GM19099 (cell line): ENCODE measurements around the gene EIF2B2.

ENCODE experiments used
- POLR2A ChIP-seq: IDR thresholded peaks from 3 replicates; pipeline ENCODE4 v1.6.1; 2011; ENCODE audit warnings: low read depth; ENCODE audit not compliant: insufficient read length; ENCODE audit errors: extremely low read depth

EIF2B2 gene

DNA sequence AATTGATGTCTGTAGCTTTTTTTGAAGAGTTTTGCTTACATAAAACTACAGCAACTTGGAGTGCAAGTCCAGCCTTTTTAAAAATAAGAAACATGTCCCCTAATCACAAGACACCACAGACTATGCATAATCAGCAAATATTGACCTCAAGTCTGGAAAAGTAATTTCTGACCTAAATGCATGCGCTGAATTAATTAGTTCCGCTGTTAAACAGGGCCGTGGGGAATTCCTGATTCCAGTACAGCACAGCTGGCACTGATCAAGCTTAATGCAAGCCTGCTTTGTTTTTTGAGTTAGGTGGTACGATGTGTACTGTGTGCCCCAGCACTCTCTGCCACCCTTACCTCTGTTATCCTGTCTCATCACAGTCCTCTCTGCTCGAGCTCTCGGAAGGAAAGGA, 39.3 kb downstream of the EIF2B2 start:
- TF ChIP-seq POLR2A = no peak

DNA sequence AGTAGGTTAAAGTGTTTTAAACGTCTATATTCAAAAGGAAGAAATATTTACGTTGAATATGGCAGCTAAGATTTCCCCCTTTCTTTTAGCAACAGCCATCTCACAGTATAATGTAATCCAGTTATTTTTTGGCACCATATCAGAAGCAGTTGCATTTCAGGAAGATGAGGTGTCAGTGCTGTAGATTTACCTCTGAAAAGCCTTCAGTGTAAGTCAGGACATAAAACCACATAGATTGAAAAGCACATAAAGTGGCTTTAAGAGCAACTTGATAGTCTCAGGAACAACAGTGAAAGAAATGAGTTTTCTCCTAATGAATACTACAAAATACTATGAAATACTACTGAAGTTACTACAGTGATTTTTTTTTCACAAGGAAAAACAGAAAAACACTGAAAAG, 41.6 kb downstream of the EIF2B2 start:
- no peak for TF ChIP-seq POLR2A

DNA sequence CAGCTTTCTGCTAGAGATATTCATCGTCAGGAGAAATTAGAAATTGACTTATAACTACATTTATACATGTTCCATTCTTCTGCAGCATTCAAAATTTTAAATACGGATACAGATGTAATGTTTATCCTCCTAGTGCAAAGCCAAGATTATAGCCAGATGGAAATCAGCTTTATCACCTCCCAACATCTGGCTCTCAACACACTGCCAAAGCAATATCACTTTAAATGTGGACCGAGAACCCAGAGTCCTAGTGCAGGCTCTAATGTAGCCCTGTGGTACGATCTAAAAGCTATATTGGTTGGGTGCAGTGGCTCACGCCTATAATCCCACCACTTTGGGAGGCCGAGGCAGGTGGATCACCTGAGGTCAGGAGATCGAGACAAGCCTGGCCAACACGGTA, 42.0 kb downstream of the EIF2B2 start:
- TF ChIP-seq POLR2A = no peak

DNA sequence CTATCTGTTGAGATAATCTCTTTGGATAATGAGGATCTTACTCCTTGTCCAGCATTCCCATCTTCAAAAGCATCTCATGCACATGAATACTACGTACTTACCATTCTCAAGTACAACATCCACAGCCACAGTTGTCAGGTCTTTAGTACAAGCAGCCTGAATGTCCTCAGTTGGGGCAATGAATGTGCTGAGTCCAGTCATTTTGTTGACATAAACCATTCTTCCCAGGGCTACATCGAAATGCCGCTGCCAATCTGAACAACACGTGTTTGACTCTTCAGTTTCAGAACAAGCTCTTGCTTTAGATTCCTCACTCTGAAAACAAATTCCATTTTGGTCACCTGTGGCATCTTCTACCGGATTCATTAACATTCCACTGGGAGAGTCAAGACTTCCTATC, 43.6 kb downstream of the EIF2B2 start:
- TF ChIP-seq POLR2A = no peak

DNA sequence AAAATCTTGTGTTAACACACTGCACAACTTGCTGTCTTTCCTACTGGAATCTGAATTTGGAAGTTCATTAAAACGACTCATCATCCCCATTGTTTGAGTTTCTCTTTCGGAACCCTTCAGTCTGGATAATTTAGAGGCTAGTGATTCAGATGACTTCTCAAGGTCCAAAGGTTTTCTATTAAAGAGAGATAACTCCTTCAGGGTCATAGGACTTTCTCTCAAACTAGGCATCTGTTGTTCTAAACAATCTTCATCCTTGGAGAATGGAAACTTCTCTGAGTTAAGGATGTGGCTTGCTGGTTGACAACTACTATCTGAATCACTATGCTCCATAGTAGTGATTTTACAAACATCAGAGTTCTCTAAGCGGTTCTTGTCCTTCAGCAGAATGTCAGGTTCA, 44.2 kb downstream of the EIF2B2 start:
- no peak for TF ChIP-seq POLR2A

DNA sequence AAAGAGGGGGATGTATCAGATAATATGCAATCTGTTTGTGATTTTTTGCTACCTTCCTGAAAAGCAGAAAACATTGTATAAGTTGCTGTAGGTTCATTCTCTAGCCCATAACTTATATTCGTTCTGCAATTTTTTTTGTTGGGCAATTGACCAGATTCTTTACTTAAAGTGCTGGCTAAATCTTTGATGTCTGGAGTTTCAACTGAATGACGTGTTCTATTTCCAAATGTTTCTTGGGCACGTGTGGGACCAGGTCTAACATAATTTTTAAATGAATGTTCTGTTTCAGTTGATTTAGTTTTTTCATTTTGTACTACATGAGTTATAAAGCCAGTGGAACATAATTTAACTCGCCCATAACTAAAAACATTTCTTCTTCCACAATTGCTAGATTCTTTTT, 44.8 kb downstream of the EIF2B2 start:
- no peak for TF ChIP-seq POLR2A

DNA sequence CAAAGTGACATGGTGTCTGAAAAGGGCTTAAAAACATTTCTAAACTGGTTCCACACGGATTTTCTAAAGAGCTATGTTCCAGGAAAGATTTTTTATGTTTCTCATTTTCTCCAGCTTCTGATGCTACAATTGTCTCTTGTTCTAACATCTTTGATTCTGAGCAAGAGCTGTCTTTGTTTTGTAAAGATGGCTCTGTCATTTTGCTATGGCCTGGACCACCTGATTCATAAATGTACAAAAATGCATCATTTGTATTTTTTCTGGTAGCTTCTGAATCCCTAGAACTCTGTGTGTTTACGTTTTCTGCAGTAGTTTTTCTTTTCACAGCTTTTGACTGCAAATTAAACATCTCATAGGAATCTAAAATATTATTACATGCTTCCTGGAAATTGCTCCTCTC, 45.4 kb downstream of the EIF2B2 start:
- TF ChIP-seq POLR2A = no peak

DNA sequence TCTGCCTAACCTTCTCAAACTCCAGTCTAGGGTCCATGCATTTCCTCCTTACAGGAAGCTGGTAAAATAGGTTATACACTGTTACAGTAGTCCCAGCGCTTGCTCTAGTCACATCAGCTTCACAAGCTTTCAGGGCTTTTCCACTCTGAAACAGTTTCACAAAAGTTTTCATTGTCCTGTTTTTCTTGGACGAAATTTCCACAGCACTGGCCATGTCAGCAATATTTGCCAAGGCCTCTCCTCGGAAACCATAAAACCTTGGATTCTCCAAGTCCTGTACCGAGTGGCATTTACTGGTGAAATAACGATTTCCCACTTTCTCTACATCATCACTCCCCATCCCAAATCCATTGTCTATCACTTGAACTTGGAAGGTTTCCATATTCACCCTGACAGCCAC, 46.4 kb downstream of the EIF2B2 start:
- no peak for TF ChIP-seq POLR2A

DNA sequence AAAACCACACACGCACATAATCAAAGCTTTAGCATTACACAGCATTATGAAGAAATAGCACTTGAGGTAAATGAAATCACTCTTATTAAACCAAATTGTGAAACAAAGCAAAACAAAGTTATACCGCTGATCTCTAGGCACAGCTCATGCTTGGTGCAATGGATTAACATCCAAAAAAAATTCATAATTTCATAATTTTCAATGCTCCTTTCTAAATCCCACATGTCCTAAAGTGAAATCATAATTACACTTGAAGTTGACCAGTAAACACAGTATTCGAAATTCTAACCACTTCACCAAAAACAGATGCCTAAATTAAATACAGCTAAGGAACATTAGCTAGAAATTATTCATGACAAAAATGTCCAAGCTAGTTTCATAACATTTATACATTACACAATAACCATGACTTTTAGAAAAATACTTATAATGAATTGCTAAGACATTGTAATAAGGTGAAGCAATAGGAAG, 47.0 kb downstream of the EIF2B2 start:
- no peak for TF ChIP-seq POLR2A

DNA sequence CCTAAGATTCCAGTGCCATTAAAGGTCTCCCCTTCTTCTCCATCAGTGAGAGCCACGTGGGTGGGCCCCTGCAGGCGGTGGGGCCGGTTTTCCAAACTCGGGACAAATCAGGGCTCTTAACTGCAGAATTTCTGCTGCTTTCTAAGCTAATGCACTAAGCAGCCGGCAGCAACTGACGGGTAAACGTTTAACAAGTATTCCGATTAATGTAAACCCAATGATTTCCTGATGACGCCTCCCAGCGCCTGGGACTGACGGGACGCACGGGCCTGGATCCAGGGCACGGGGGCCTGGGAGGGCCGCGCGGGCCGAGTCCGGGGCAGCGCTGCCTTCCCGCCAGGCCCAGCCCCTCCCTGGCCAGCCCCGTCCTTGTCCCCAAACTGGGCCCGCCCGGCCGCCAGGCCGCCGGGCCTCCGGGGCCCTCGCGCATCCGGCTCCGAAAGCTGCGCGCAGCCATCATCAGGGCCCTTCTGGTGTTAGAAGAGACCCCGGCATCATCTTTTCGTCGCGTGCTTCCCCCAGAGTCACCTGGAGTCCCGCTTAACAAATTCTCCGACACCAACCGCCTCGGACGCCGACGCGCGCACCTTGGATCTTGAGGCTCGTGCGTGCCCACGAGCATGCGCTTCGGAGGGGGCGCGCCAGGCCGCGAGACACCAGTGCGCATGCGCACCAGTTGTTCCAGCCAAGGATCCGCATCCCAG, 48.3 kb downstream of the EIF2B2 start, which contains the start of gene MLH3:
Gene MLH3 (minus strand): TSS at position 616 of the 704 bp plus-strand sequence. CDS start 1,812 bp downstream, outside the sequence.
- peak; percentile 81 for TF ChIP-seq POLR2A

DNA sequence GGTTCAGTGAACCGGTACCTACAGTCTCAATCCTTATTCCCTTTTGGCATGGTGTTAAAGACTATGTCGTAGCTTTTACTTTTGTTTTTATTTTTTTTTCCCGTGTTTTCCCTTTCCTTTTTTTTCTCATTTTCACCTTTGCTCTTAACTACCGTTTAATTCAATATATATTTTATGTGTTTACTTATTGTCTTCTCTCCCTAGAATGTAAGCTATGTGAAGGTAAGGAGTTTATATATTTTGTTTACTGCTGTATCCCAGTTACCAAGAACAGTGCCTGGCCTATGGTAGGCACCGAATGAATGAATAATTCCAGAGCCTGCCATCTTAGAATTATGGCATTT, 48.8 kb downstream of the EIF2B2 start:
- TF ChIP-seq POLR2A = no peak

DNA sequence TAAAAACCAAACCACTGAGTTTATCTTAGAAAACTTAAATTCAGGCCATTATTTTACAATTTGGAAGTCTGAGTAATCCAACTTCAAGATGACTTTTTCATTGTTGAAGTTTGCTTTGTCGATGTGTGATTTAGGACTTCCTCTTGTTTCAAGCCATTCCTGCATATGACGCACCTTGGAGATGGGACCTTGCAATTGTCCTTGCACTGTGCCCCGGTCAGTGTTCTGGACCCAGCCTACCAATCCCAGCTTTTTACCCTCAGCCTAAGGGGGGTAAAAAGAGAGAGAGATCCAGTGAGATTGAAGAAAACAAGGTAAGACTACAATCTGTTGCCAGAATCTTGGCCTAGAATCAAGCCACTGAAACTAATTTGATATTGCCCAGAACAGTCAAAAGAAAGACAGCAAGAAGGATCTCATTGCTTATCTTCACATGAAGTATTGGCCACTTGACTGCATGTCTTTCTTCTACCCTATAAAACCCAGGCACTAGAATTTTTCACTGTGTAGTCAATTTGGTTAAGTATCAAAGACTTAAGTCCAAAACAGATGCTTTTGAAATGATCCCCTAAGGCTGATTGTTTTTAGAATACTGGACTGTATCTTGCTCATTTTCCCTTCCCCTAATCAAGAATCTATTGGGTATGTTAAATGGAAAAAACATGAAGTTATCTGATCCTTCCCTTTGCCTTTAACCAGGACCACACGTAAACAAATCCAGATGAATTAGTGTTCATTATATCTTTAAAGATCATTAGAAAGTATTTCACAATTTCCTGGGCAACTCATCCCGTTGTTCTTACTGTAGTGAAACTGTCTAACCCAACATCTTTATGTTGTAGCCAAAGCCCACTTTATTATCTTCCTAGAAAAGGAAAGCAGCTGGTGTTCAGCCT, 50.9 kb downstream of the EIF2B2 start:
- TF ChIP-seq POLR2A = no peak

DNA sequence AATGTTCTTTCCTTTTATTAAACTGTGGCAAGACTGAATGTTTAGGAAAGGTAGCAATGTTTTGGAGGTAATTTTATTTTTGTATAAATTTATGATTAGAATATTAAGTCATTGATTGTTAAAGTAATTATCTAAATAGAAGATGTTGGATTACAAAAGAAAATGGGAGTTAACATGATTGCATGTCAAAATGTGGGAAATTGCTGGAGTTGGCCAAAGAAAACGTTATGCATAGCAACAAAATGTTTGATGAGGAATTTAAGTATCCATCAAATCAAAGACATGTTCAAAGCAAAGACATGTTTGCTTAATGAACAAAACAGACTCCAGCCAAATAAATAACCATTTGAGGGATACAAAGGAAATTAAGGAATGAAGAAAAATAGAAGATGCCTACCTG, 51.7 kb downstream of the EIF2B2 start:
- no peak for TF ChIP-seq POLR2A

DNA sequence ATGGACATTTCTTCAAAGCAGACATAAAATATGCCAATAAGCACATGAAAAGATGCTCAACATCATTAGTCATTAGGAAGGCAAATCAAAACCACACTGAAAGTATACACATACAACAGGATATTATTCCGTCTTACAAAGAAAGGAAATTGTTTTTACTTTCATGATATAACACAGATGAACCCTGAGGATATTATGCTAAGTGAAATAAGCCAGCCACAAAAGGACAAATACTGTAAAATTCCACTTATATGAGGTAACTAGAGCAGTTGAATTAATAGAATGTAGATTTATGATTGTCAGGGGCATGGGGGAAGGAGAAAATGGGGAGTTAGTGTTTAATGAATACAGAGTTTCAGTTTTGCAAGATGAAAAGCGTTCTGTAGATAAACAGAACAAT, 56.9 kb downstream of the EIF2B2 start:
- no peak for TF ChIP-seq POLR2A

DNA sequence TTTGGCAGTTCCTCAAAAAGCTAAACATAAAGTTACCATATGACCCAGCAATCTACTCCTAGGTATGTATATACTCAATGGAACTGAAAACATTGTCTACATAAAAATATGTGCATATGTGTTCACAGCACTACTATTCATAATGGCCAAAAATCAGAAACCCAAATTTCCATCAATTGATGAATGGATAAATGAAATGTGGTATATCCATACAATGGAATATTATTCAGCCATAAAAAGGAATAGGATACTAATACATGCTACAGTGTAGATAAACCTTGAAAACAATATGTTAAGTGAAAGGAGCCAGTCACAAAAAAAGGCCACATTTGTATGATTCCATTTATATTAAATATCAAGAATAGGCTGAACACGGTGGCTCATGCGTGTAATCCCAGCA, 57.7 kb downstream of the EIF2B2 start:
- no peak for TF ChIP-seq POLR2A
